Islet of Langerhans (tissue), 1 donor: ENCODE measurements around the gene FBXL22.
"Not testable (repeated sequence)": the region's sequence is repeated elsewhere in the genome, so short reads cannot be mapped to it uniquely, and the experiment has no call there.

Source experiments
- FAIRE-seq: peaks from one replicate; lab custom pipeline; 2011; peaks lifted over from hg19 to GRCh38; lab: Jason Lieb, UNC

The FBXL22 gene

DNA sequence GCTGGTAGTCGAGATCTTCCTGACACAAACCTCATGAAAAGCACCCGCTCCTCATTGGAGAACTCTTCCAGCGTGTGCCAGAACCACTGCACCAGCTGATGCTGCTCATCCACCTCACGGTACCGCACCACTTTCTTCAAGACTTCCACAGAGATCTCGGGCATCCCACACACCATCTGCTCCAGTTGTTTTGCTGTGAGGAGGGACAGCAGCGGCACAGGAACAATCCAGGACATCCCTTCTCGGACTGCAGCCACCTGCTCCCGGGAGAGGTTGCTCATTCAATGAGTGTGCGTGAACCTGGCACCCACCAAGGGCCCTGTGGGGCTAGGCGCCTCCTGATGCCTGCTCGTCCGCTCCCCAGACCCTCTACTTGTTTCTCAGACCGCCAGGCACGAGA is 15.1 kb downstream of the FBXL22 start:
- FAIRE-seq: no peak

DNA sequence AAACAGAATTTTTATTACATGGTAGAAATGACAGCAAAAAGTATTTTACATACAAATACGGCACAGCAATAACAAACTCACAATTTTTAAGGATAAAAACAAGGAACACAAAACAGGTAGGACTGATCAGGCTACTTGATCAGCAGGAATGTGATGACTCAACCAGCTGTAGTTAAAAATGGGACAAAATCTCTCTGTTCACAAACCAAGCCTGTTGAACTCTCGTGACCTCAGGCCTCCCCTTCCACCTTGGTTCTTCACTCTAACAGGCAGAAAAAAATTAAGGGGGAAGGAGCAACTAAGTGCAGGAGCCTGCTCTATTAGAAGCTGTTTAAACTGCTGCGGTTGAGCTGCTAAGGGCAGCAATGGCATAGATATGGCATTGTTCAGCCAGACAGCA is 18.7 kb downstream of the FBXL22 start:
- no peak for FAIRE-seq

DNA sequence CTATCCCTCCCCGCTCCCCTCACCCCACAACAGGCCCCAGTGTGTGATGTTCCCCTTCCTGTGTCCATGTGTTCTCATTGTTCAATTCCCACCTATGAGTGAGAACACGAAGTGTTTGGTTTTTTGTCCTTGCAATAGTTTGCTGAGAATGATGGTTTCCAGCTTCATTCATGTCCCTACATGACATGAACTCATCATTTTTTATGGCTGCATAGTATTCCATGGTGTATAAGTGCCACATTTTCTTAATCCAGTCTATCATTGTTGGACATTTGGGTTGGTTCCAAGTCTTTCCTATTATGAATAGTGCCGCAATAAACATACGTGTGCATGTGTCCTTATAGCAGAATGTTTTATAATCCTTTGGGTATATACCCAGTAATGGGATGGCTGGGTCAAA is 20.0 kb downstream of the FBXL22 start:
- not testable (repeated sequence) for FAIRE-seq

DNA sequence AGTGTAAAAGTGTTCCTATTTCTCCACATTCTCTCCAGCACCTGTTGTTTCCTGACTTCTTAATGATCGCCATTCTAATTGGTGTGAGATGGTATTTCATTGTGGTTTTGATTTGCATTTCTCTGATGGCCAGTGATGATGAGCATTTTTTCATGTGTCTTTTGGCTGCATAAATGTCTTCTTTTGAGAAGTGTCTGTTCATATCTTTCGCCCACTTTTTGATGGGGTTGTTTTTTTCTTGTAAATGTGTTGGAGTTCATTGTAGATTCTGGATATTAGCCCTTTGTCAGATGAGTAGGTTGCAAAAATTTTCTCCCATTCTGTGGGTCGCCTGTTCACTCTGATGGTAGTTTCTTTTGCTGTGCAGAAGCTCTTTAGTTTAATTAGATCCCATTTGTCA is 20.4 kb downstream of the FBXL22 start:
- FAIRE-seq: not testable (repeated sequence)

DNA sequence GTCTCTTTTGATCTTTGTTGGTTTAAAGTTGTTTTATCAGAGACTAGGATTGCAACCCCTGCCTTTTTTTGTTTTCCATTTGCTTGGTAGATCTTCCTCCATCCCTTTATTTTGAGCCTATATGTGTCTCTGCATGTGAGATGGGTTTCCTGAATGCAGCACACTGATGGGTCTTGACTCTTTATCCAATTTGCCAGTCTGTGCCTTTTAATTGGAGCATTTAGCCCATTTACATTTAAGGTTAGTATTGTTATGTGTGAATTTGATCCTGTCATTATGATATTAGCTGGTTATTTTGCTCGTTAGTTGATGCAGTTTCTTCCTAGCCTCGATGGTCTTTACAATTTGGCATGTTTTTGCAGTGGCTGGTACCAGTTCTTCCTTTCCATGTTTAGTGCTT is 23.6 kb downstream of the FBXL22 start:
- not testable (repeated sequence) for FAIRE-seq

DNA sequence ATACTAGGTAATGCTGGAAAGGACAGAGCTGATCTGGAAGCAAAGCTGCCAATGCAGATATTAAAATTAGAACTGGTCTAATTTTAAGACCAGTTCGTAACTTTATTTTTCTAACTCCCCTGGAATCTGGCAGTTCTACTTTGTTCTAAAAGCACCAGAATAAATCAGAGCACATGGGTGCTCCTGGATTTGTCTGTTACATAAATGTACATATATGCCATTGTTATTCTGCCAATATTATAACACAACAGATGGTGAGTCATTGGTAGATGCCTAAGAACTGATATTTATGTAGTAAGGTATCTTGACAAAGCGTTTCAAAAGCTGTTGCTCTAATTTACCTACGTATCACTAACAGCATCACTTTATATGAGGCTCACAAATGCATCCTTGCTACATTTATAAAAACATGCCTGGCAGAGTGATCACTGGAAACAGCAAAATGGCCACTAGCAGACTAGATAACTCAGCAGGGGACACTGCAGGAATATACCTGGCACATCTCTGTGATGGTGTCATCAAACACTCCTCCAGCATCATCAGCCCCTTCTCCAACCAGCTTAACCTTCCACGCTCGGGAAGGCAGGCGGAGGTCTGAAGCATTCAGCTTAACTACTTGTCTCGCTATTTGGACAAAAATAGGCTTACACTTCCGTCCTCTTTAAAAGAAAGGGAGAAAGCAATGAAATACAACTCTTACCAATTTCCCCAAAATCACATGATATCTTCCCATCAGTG is 26.2 kb downstream of the FBXL22 start:
- no peak for FAIRE-seq

DNA sequence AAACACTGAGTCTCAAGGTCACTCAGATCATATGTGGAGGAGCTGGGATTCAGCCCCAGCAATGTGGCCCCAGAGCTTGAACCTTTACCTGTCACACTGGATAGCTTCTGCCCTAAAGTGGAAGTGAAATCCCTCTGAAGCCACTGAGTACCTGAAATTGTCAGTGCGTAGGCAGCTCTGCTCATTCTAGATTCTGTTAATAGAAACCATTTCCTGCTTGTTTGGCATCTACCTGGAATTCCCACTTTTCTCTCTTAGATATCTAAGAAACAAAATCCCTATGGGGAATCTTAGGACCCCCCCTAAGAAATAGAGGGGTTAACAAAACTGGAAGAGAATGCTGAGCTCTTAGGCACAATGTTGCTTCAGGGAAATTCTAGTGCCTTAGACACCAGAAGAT is 29.8 kb downstream of the FBXL22 start:
- no peak for FAIRE-seq

DNA sequence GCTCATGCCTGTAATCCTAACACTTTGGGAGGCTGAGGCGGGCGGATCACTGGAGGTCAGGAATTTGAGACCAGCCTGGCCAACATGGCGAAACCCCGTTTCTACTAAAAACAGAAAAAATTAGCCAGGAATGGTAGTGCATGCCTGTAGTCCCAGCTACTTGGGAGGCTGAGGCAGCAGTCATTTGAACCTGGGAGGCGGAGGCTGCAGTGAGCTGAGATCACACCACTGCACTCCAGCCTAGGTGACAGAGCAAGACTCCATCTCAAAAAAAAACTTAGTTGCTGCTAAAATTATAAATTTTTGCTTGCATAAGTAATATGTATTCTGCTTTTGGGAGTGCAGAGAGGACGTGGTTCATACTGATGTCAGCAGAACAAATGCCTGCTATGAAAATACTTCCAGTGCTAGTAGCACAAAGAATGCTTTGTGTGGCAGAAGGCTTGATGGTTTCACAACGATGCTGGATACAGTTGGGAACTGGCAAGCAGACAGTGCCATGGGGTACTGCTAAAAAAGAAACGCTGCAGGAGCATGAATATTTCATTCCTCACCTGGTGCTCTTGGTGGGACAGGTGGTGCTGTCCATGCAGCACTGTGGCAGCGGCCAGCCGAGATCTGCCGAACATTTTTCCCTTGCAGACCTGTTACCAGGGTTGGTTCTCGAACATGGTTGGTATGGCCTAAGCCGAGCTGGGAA is 31.1 kb downstream of the FBXL22 start:
- FAIRE-seq: no peak

DNA sequence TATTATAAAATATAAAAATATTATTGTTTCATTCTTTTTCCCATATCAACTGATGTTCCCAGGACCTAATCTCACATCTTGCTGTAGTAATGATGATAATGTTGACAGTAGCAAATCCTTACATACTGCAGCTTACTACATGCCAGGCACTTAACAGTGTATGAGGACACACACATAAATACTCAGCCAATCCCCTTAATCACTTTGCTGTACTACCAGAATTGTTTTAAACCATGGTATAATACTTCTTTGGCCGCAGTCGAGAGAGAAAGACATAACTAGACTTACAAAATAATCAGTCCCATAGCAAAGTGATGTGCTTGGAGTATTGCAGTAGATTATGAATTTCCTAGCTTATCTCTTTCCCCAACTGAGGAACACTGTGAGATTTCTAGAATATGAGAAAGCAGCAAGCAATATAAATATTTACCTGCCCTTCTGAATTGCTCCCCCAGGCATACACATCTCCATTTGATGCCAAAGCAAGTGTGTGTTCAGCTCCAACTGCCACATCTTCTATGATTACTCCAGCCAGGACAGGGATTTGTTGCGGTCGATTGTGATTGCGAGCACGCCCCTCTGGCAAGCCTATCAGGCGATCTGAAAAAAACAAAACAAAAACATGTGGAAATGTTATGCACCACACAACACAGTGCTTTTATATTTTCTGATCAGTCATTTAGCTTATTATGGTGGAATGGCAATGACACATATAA is 33.0 kb downstream of the FBXL22 start:
- FAIRE-seq: no peak

DNA sequence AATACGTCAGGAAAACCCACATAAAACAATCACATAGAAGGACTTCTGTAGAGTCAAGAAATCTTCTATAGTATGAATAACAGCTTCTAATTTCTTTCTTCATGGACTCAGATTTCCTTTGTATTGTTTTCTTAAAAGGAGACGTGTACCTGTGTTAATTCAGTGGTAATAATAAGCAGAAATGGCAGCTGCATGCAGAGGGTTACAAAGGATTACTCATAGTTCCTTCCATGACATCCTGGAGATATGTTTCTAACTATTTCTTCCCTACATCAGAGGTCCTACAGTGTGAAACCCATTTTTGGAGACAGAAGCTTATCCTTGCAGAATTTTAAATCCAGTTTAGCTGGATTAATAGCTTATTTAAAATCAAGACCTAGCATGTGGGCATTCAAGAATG is 36.1 kb downstream of the FBXL22 start:
- no peak for FAIRE-seq

DNA sequence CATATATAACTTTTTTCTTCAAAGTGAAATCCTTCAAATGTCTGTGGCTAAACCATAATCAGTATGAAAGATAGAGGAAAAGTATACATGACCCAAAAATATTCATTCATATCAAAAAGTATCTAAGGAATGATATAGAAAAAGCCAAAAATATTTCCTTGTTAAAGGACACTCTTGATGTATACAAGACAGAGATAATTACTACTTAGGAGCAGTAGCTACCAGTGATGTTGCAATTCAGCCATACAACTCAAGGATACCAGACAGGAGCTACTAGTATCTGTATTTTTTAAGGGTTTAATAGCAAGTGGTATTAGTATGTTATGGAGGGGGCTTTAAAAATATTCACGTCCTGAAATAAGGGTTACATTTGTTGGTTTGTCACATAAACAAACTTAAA is 37.0 kb downstream of the FBXL22 start:
- no peak for FAIRE-seq

DNA sequence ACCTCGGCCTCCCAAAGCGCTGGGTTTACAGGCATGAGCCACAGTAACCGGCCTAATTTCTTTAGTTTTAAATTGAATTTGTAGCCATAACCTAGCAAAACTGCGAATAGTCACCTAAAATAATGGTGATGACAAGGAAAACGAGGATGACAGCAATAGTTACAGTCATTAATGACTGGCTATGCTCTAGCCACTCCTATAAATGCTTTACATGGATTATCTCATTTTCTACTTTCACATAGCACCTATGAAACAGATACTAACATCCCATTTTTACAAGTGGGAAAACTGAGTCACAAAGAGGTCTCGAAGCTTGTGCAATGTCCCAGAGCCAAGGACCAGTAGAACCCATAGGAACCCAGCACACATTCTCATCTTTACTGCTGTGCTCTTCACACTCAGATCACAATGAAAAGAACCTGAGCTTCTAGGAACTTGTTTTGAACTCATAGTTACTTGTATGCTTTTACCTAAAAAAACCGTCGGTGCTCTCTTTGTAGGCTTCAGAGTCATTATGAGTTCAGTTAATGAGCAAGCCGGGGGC is 39.4 kb downstream of the FBXL22 start:
- FAIRE-seq: no peak

DNA sequence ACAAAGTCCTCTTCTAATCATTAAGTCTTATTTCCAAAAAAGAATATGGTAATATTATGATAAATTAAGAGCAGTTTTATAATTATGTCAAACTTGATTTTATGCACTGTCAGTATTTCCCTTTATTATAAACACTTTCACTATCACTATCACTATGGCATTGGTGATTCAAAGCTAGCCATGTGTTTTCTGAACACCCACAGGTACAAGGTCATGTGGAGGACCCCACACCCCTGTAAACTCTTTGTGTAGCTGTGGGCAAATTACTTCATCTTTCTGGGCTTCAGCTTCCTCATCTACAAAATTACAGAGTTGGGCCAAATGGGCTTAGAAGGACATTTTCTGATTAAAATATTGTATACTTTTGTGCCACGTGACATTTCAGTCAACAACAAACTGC is 41.7 kb downstream of the FBXL22 start:
- no peak for FAIRE-seq

DNA sequence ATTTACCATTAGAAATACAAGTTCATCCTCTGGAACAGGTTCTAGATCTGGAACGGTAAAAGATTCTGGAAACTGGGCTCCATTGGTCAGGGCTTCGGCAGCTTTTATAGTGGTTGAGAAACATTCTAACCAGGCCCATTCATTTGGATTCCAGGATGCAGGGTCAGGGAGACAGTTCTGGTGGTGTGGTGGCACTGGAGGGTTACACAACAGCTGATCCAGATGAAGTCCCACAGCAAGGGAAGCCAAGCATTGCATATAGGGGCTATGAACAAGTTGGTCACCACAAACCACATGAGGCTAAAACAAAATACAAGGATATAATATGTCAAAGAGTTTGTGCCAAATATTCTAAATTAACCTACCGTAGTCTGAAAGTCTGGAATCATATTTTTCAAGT is 43.0 kb downstream of the FBXL22 start:
- no peak for FAIRE-seq
